Spleen (tissue), 11 donors: ENCODE measurements around the gene SMIM34. TPM values are rescaled to one million over a fixed set of nuclear protein-coding genes. Genes with fewer than 3 reads are reported as not detected.

Experiments
- DNase-seq: peaks from one replicate; pipeline ENCODE4 v3.0.0-alpha.2; 2020
- H3K27ac ChIP-seq, 8 donors: fragments of 200-600 bp; sonication (generic) in 7 of 8; 1 replicate in 4 of 8; 2 replicates in 4 of 8; pipeline versions ENCODE4 v1.5.0 to v1.8.0; 2016 to 2021; ENCODE audit warnings: inconsistent platforms in 4 of 8, mild to moderate bottlenecking in 4 of 8, moderate library complexity in 1 of 8
- H3K27me3 ChIP-seq, 7 donors: fragments of 200-600 bp; sonication (generic) in 6 of 7; replicated peaks in 1 of 7; 1 replicate in 4 of 7; 2 replicates in 3 of 7; pipeline versions ENCODE4 v1.5.0 to v1.8.0; 2016 to 2021; ENCODE audit warnings: inconsistent platforms in 3 of 7, mild to moderate bottlenecking in 1 of 7
- H3K36me3 ChIP-seq, 6 donors: fragments of 200-600 bp; sonication (generic) in 5 of 6; 1 replicate in 4 of 6; 2 replicates in 2 of 6; pipeline versions ENCODE4 v1.5.0 to v1.8.0; 2016 to 2021; ENCODE audit warnings: inconsistent platforms in 2 of 6
- H3K4me1 ChIP-seq, 6 donors: fragments of 200-600 bp; sonication (generic) in 5 of 6; 1 replicate in 3 of 6; 2 replicates in 3 of 6; pipeline versions ENCODE4 v1.5.0 to v1.8.0; 2016 to 2021; ENCODE audit warnings: inconsistent platforms in 3 of 6
- H3K4me3 ChIP-seq, 8 donors: fragments of 200-600 bp; sonication (generic) in 7 of 8; 1 replicate in 4 of 8; 2 replicates in 4 of 8; pipeline versions ENCODE4 v1.5.0 to v1.8.0; 2016 to 2021; ENCODE audit warnings: inconsistent platforms in 4 of 8, mild to moderate bottlenecking in 4 of 8, moderate library complexity in 2 of 8
- H3K9me3 ChIP-seq, 8 donors: fragments of 200-600 bp; sonication (generic) in 7 of 8; 1 replicate in 4 of 8; 2 replicates in 4 of 8; pipeline versions ENCODE4 v1.5.0 to v1.8.0; 2016 to 2021; ENCODE audit warnings: inconsistent platforms in 4 of 8
- CTCF ChIP-seq, 11 experiments: fragments of 200-600 bp in 7 of 11; fragments of 450-650 bp in 4 of 11; sonication (generic) in 4 of 11; IDR thresholded peaks in 8 of 11; conservative IDR thresholded peaks in 3 of 11; 1 replicate in 7 of 11; 2 replicates in 4 of 11; pipeline versions ENCODE4 v1.4.0 to v1.8.0; 2016 to 2021; ENCODE audit warnings: antibody characterized with exemption in 11 of 11, inconsistent platforms in 4 of 11, mild to moderate bottlenecking in 1 of 11
- POLR2A ChIP-seq, 3 donors: fragments of 450-650 bp; IDR thresholded peaks; one replicate each; pipeline ENCODE4 v1.5.1; 2017; ENCODE audit warnings: antibody characterized with exemption in 3 of 3, mild to moderate bottlenecking in 1 of 3
- POLR2AphosphoS5 ChIP-seq, 3 donors: sonication (generic); formaldehyde crosslinking; IDR thresholded peaks; one replicate each; pipeline ENCODE4 v1.5.1; 2017; ENCODE audit warnings: antibody characterized with exemption in 3 of 3
- WGBS, 5 donors: extraction: QIAGEN DNeasy Blood & Tissue Kit in 3 of 5; methylation state at CpG; one replicate each; pipeline versions ENCODE4 v1.1.5 to v1.1.7; 2013 to 2018; 5-methylcytosine and 5-hydroxymethylcytosine counted together
- intact Hi-C: fragments of 100-400 bp; cut with DNase I; formaldehyde crosslinking; loops from one replicate; pipeline ENCODE4 v1.15.0; 2023; ENCODE audit warnings: low total_unique reads
- polyA plus RNA-seq, 3 donors: library from polyadenylated mRNA; stranded (reverse); fragments of 200-250 nt; gene quantifications; one replicate each; pipeline ENCODE4 v1.2.1, GENCODE V29; 2013
- small RNA-seq, 4 donors: library from RNA; depleted of rRNA; stranded (forward); fragments of <200 nt; gene quantifications; one replicate each; pipeline ENCODE3, GENCODE V24; 2016
- total RNA-seq, 7 donors: library from RNA; depleted of rRNA in 3 of 7; stranded (reverse); fragments of >200 nt in 3 of 7; fragmentation: NEBNext Ultra II Directional in 4 of 7; extraction: Animal tissue kit (Norgen Biotek cat#: 25700) in 4 of 7; gene quantifications; one replicate each; pipeline versions ENCODE4 v1.1.0 to v1.2.1, GENCODE V29; 2016 to 2021
- donor health status: healthy with polysubstance abuse.
- donor health status: DM: no; HTN: no; CAD: no; lungs with moderate emphysema.
- donor health status: DM: no; HTN: no; CAD: no.
- donor health status: Bipolar disorder and iron deficiency.
- donor health status: healthy.
- donor health status: DM: no; HTN: no; CAD: no.
- donor health status: DM: yes; HTN: yes; CAD: no.

The SMIM34 gene
- total and polyA plus RNA-seq, 10 donors = 0.66 to 1.3 TPM; not detected in 8

DNA sequence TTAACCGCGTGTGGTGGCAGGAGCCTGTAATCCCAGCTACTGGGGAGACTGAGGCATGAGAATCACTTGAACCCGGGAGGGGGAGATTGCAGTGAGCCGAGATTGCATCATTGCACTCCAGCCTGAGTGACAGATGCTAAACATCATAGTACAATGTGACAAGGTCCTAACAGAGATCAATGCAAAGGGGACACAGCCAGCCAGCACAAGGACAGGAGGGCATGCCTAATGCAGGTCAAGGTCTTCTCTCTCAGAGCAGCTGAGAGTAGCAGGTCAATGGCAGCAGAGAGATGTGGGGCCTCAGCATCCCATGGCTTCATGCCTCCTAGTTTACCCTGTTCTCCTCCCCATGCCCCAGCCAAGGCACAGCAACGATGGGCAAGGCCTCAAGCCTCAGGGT lies 51.4 kb downstream of the SMIM34 start:
- no peaks in the 10 kb centered on the region for H3K9me3 ChIP-seq
- TF ChIP-seq CTCF (IDR thresholded peaks at IDR 0.05 in 8 of 11, conservative IDR thresholded peaks at IDR 0.05 in 3 of 11) = no peak
- no peak for TF ChIP-seq POLR2A (IDR thresholded peaks at IDR 0.05)
- TF ChIP-seq POLR2AphosphoS5 (IDR thresholded peaks at IDR 0.05) = no peak
- H3K4me1 ChIP-seq = peaks cover 0 to 8% (median 0%) of the 10 kb centered on the region in 6 donors
- no peak overlapping the region for H3K4me3 ChIP-seq
- no peak overlapping the region for H3K27ac ChIP-seq
- no peaks in the 10 kb centered on the region for H3K36me3 ChIP-seq
- DNase-seq = no peak
- WGBS, 5 donors = 84 to 97% (median 91%) methylated on average over 5 of the region's 5 CpGs
- intact Hi-C loops = no loop called here
- H3K27me3 ChIP-seq = peaks cover 0 to 6% (median 0%) of the 10 kb centered on the region in 7 donors

GRCh38 chr21:34369741-34370140 lies 54.0 kb downstream of the SMIM34 start:
- Histone ChIP-seq H3K27me3 (peaks cover 0 to 6% (median 0%) of the 10 kb centered on the region in 7 donors), H3K27ac (no peak overlapping the region), H3K9me3 (no peaks in the 10 kb centered on the region), H3K4me3 (no peak overlapping the region), H3K36me3 (no peaks in the 10 kb centered on the region), H3K4me1 (peaks cover 0 to 8% (median 0%) of the 10 kb centered on the region in 6 donors)
- intact Hi-C loops = no loop called here
- DNase-seq = no peak
- WGBS, 5 donors = 36 to 64% (median 58%) methylated on average over 1 of the region's 1 CpG
- no peak for TF ChIP-seq CTCF (IDR thresholded peaks at IDR 0.05 in 8 of 11, conservative IDR thresholded peaks at IDR 0.05 in 3 of 11)
- TF ChIP-seq POLR2A (IDR thresholded peaks at IDR 0.05) = no peak
- TF ChIP-seq POLR2AphosphoS5 (IDR thresholded peaks at IDR 0.05) = no peak

Small RNAs within 50 kb of the gene (small RNA-seq; reads per million reads assigned to genes)
- gene RF00614 = 0 reads per million in 4 donors

Other genes starting within 250 kb of the SMIM34 start
- gene KCNE2, start 59.9 kb downstream of the SMIM34 start, total RNA-seq = not detected
- gene KCNE2, start 59.9 kb downstream of the SMIM34 start, polyA plus RNA-seq = under 1 TPM in 1 of 3 donors, not detected in 2; 0.13 TPM
- gene SMIM11, start 48.4 kb downstream of the SMIM34 start, total RNA-seq = 10 to 100 TPM in 4 of 7 donors, 1 to 10 TPM in 3; 5.2 to 18.9 (median 12.1) TPM
- gene SMIM11, start 48.4 kb downstream of the SMIM34 start, polyA plus RNA-seq = 1 to 10 TPM; 3.7 to 7.5 (median 4.4) TPM
- gene KCNE1, start 88.3 kb upstream of the SMIM34 start, total RNA-seq = 10 to 100 TPM in 5 of 7 donors, 1 to 10 TPM in 2; 4.5 to 50.2 (median 12.1) TPM
- 1 to 10 TPM in 1 of 3 donors, under 1 TPM in 2; 0.30 to 1.8 (median 0.37) TPM for gene KCNE1, start 88.3 kb upstream of the SMIM34 start, polyA plus RNA-seq
- 10 to 100 TPM; 14.0 to 28.6 (median 14.8) TPM for gene RCAN1, start 191.2 kb upstream of the SMIM34 start, total RNA-seq
- 10 to 100 TPM in 1 of 3 donors, 1 to 10 TPM in 2; 5.3 to 15.9 (median 8.1) TPM for gene RCAN1, start 191.2 kb upstream of the SMIM34 start, polyA plus RNA-seq
- gene CLIC6, start 245.0 kb upstream of the SMIM34 start, total RNA-seq = 1 to 10 TPM in 5 of 7 donors, under 1 TPM in 2; 0.93 to 1.9 (median 1.3) TPM
- gene CLIC6, start 245.0 kb upstream of the SMIM34 start, polyA plus RNA-seq = 1 to 10 TPM; 1.1 to 1.8 (median 1.1) TPM